GM06990 (cell line): ENCODE data around the gene FAT1.

Experiments
- DNase-seq: peaks from one replicate; pipeline ENCODE4 v3.0.0-alpha.2; 2011; ENCODE audit not compliant: insufficient read length; ENCODE audit errors: extremely low read depth
- H3K27me3 ChIP-seq: replicated peaks from 2 replicates; pipeline ENCODE4 v1.6.0; 2011; ENCODE audit warnings: low read length; ENCODE audit not compliant: control insufficient read depth, insufficient read depth
- H3K36me3 ChIP-seq: 2 replicates; pipeline ENCODE4 v1.5.1; 2011; ENCODE audit warnings: low read length; ENCODE audit not compliant: control insufficient read depth, insufficient read depth
- H3K4me3 ChIP-seq: replicated peaks from 2 replicates; pipeline ENCODE4 v1.5.1; 2011; ENCODE audit warnings: low read depth, mild to moderate bottlenecking, control low read depth, low read length
- TF ChIP-seq, protein P1 (sequence below): IDR thresholded peaks from 2 replicates; pipeline ENCODE4 v1.5.1; 2011; ENCODE audit warnings: low read length, control low read depth, mild to moderate bottlenecking, inconsistent platforms; ENCODE audit not compliant: insufficient read depth, poor library complexity, severe bottlenecking

Gene FAT1

DNA sequence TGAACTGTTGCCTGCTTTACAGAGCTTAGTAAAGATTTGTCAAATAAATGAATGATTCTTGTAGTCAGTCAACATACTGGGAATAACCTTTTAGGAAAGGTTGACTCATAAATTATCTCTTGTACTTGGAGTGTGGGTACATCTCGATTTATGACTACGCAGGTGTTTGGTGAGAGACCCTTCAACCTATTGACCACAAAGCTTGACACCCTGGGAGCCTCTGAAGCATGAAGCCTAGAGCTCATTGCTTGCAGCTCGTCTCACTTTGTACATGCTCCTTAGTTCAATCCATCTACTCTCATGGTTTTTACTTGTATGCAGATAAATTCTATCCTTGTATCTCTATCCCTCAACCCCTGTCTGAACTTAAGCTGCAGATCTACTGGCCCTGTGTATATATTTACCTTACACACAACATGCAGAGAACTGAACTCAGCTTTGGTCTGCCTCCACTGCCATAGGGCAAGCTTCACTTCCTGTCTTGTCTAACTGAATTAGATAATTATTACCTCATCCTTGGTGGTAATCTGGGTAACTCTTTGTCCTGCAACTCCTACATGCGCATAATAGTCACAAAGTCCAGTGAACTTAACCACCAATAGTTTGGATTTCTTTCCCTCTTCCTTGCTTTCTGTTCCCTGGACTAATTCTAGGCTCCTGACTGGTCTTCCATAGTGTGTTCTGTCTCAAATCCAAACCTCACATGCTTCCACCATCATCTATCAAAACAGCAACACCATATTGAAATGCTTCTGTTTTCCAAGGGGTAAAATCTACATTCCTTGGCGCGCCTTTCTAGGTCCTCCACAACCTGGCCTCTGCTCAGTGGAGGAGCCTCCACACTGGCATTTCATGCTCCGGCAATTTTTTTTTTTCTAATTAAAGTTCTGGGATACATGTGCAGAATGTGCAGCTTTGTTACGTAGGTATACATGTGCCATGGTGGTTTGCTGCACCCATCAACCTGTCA, 32.2 kb upstream of the FAT1 start:
- no peaks in the 10 kb centered on the region for H3K36me3 ChIP-seq
- H3K4me3 ChIP-seq, result no peak overlapping the region
- DNase-seq, result no peak
- no peaks in the 10 kb centered on the region for H3K27me3 ChIP-seq
- TF ChIP-seq, protein P1, sequence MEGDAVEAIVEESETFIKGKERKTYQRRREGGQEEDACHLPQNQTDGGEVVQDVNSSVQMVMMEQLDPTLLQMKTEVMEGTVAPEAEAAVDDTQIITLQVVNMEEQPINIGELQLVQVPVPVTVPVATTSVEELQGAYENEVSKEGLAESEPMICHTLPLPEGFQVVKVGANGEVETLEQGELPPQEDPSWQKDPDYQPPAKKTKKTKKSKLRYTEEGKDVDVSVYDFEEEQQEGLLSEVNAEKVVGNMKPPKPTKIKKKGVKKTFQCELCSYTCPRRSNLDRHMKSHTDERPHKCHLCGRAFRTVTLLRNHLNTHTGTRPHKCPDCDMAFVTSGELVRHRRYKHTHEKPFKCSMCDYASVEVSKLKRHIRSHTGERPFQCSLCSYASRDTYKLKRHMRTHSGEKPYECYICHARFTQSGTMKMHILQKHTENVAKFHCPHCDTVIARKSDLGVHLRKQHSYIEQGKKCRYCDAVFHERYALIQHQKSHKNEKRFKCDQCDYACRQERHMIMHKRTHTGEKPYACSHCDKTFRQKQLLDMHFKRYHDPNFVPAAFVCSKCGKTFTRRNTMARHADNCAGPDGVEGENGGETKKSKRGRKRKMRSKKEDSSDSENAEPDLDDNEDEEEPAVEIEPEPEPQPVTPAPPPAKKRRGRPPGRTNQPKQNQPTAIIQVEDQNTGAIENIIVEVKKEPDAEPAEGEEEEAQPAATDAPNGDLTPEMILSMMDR, result no peak

DNA sequence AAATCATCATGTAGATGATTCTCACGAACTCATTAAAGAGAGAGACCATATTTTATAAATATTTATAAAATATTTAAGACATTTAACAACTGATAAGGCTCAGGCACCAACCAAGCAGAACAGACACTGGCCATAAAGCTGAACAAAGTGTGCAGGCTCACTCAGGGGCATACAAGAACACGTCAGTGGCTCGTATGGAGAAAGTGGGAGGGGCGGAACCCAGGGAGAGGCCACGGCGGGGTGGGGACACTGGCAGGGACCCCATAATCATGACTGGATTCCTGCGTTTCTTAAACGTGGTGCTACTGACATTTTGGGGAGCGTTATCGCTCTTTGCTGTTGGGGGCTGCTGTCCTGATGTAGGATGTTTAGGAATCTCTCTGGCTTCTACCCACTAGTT, 31.3 kb upstream of the FAT1 start:
- TF ChIP-seq, protein P1, result no peak
- Histone ChIP-seq H3K27me3 (no peaks in the 10 kb centered on the region), H3K4me3 (no peak overlapping the region), H3K36me3 (no peaks in the 10 kb centered on the region)
- DNase-seq, result no peak

DNA sequence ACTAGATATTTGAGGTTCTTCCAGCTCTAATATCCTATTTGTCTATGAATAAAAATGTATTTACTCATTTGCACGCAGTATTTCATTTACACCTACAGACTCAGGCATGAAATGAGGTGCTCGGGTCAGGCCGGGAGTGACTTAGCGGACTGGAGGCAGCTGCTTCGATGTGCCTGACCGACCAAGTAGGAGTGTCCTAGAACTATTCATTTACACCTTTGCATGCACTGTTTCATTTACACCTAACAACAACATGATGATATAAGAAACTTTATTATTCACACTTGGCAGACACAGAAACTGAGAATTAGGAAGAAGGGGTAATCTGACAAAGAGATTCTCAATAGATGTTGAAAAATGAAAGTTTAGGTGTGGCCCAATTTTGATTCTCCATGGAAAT, 28.7 kb upstream of the FAT1 start:
- TF ChIP-seq, protein P1, result no peak
- H3K27me3 ChIP-seq, result no peaks in the 10 kb centered on the region
- no peak for DNase-seq
- H3K36me3 ChIP-seq, result no peaks in the 10 kb centered on the region
- no peak overlapping the region for H3K4me3 ChIP-seq

DNA sequence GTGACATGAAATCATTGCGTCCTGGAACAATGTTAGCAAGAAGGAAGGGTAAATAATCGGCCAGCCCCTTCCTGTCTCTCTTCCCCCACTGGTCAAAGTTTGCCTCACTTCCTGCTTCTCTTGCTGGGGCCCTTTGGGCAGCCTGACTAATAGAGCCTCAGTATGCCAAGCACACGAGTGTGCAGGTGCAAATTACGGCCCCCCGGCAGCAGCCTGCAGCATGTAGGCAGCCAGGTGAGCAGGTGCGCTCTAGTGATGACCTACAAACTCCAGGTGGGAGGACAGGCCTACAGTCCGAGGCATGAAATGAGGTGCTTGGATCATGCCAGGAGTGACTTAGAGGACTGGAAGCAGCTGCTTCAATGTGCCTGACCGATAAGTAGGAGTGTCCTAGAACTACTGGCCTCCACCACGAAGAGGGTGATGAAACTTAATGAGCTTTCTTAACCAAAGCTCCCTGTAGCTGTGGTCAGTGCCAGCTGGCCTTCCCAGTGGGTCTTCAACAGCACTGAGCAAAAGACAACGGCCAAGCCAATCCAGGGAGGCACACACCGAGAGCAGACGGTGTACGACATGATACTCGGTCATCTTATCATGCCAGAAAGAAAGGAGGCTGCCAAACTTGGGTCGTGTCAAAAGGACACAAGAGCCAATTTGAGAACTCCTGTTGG, 26.1 kb upstream of the FAT1 start:
- no peak overlapping the region for H3K4me3 ChIP-seq
- TF ChIP-seq, protein P1, result no peak
- DNase-seq, result no peak
- no peaks in the 10 kb centered on the region for H3K27me3 ChIP-seq
- no peaks in the 10 kb centered on the region for H3K36me3 ChIP-seq

DNA sequence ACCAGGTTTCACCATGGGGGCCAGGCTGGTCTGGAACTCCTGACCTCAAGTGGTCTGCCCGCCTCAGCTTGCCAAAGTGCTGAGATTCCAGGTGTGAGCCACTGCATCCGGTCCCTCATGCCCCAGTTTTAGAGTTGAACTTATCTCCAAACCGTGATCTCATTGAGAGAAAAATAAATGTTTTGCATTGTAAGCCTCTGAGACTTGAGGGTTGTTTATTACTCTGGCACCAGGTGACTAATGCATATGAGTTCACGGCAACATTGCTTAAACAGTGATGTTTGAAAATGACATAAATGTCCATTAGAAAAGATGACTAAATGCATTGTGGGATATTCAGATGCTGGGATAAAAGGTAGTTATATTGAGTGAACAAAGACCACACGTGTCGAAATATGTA, 22.9 kb upstream of the FAT1 start:
- Histone ChIP-seq H3K4me3 (no peak overlapping the region), H3K27me3 (no peaks in the 10 kb centered on the region), H3K36me3 (no peaks in the 10 kb centered on the region)
- no peak for DNase-seq
- TF ChIP-seq, protein P1, result no peak
